OCI-LY1 (cell line): ENCODE data around the gene ADRA1B.

Source experiments
- CTCF ChIP-seq: fragments of 200-600 bp; sonication (generic), shearing (Covaris generic); IDR thresholded peaks from 2 replicates; pipeline ENCODE4 v1.5.1; 2017; ENCODE audit warnings: mild to moderate bottlenecking, antibody characterized with exemption, low read length, moderate library complexity, mixed read lengths
- EZH2 ChIP-seq: fragments of 200-600 bp; sonication (generic), shearing (Covaris generic); IDR thresholded peaks from 2 replicates; pipeline ENCODE4 v1.8.0; 2017; ENCODE audit warnings: borderline replicate concordance, mixed run types, mild to moderate bottlenecking, antibody characterized with exemption, low read length, moderate library complexity, mixed read lengths

GRCh38 chr5:159887050-159887449, 29.2 kb upstream of the ADRA1B start:
- TF ChIP-seq EZH2 (no peak), CTCF (no peak)
